Endothelial cell of umbilical vein (primary cell): ENCODE results near the gene NECAB2. TPM values are rescaled to one million over a fixed set of nuclear protein-coding genes. Genes with fewer than 3 reads are reported as not detected.

Experiments
- BruUV-seq: library from RNA; stranded (reverse); fragments of 400-500 nt; replicated peaks from 2 replicates; lab custom pipeline; 2021; lab: Mats Ljungman, UMichigan
- CTCF ChIA-PET: fragments of 300-600, 350-600 bp; sonication (Branson Sonifier 250); formaldehyde crosslinking; loops from one replicate; lab custom pipeline; 2021; ENCODE audit warnings: antibody characterized with exemption, inconsistent platforms; lab: Charles Lee
- POLR2A ChIA-PET: fragments of 300-600, 350-600 bp; sonication (Branson Sonifier 250); formaldehyde crosslinking; loops from one replicate; lab custom pipeline; 2021; ENCODE audit warnings: antibody characterized with exemption, inconsistent platforms; lab: Charles Lee
- DNase-seq: peaks from one replicate; pipeline ENCODE4 v3.0.0-alpha.2; 2011; ENCODE audit warnings: low read depth, low spot score
- FAIRE-seq: peaks from 2 replicates; lab custom pipeline; 2011; peaks lifted over from hg19 to GRCh38; lab: Jason Lieb, UNC
- H2AFZ ChIP-seq: 2 replicates; pipeline ENCODE4 v1.6.0; 2012; ENCODE audit warnings: low read depth, low read length, control low read depth, inconsistent platforms
- H3K27ac ChIP-seq: 2 replicates; pipeline ENCODE4 v1.5.1; 2011; ENCODE audit warnings: low read depth, mild to moderate bottlenecking, control low read depth, low read length, moderate library complexity; ENCODE audit not compliant: insufficient read depth
- H3K27me3 ChIP-seq, 2 experiments: 2 replicates each; pipeline versions ENCODE4 v1.6.0 to v1.6.1; 2011; ENCODE audit warnings: low read length in 2 of 2, mixed read lengths in 1 of 2; ENCODE audit not compliant: control insufficient read depth in 2 of 2, insufficient read depth in 2 of 2
- H3K36me3 ChIP-seq, 2 experiments: 2 replicates in 1 of 2; 3 replicates in 1 of 2; pipeline ENCODE4 v1.5.1; 2011; ENCODE audit warnings: low read length in 2 of 2, mild to moderate bottlenecking in 1 of 2, moderate library complexity in 1 of 2; ENCODE audit not compliant: control insufficient read depth in 2 of 2, insufficient read depth in 2 of 2; ENCODE audit errors: extremely low read depth in 1 of 2
- H3K4me1 ChIP-seq: 3 replicates; pipeline ENCODE4 v1.5.1; 2011; ENCODE audit warnings: mild to moderate bottlenecking, low read length; ENCODE audit not compliant: control insufficient read depth, insufficient read depth; ENCODE audit errors: extremely low read depth
- H3K4me2 ChIP-seq: 2 replicates; pipeline ENCODE4 v1.6.1; 2011; ENCODE audit warnings: low read length, control low read depth, mixed read lengths; ENCODE audit not compliant: insufficient read depth
- H3K4me3 ChIP-seq, 3 experiments: fragments of 200-600 bp in 1 of 3; sonication (generic), shearing (Covaris generic) in 1 of 3; replicated peaks in 1 of 3; 2 replicates each; pipeline ENCODE4 v1.5.1; 2011 to 2016; ENCODE audit warnings: control low read depth in 3 of 3, low read length in 3 of 3, mild to moderate bottlenecking in 2 of 3, inconsistent platforms in 1 of 3, low read depth in 1 of 3, moderate library complexity in 1 of 3; ENCODE audit not compliant: insufficient read depth in 1 of 3
- H3K79me2 ChIP-seq: 2 replicates; pipeline ENCODE4 v1.6.0; 2012; ENCODE audit warnings: low read length, inconsistent platforms; ENCODE audit not compliant: control insufficient read depth, insufficient read depth
- H3K9ac ChIP-seq: replicated peaks from 2 replicates; pipeline ENCODE3; 2011; ENCODE audit warnings: low read length, control low read depth; ENCODE audit not compliant: insufficient read depth; ENCODE audit errors: extremely low read depth
- H3K9me1 ChIP-seq: replicated peaks from 3 replicates; pipeline ENCODE4 v1.6.0; 2011; ENCODE audit warnings: mild to moderate bottlenecking, low read length; ENCODE audit not compliant: control insufficient read depth, insufficient read depth; ENCODE audit errors: extremely low read depth
- H3K9me3 ChIP-seq: replicated peaks from 2 replicates; pipeline ENCODE4 v1.5.1; 2012; ENCODE audit warnings: low read length, inconsistent platforms; ENCODE audit not compliant: control insufficient read depth, insufficient read depth
- H4K20me1 ChIP-seq: replicated peaks from 2 replicates; pipeline ENCODE3; 2011; ENCODE audit warnings: mild to moderate bottlenecking, low read length; ENCODE audit not compliant: control insufficient read depth, insufficient read depth; ENCODE audit errors: extremely low read depth
- CTCF ChIP-seq, 2 donors: IDR thresholded peaks; 1 replicate in 1 of 2; 2 replicates in 1 of 2; pipeline ENCODE4 v1.5.1; 2011; ENCODE audit warnings: low read length in 2 of 2, mild to moderate bottlenecking in 2 of 2, moderate library complexity in 2 of 2, control low read depth in 1 of 2, inconsistent platforms in 1 of 2, low read depth in 1 of 2; ENCODE audit not compliant: insufficient read depth in 1 of 2; ENCODE audit errors: extremely low read depth in 1 of 2
- EZH2 ChIP-seq: IDR thresholded peaks from 2 replicates; pipeline ENCODE4 v1.6.1; 2012; ENCODE audit warnings: borderline replicate concordance, low read depth, mild to moderate bottlenecking, moderate library complexity, low read length, inconsistent platforms; ENCODE audit not compliant: severe bottlenecking
- FOS ChIP-seq: IDR thresholded peaks from 2 replicates; pipeline ENCODE4 v1.6.1; 2011; ENCODE audit warnings: mild to moderate bottlenecking, low read length, moderate library complexity, borderline replicate concordance; ENCODE audit not compliant: insufficient read depth
- GATA2 ChIP-seq: IDR thresholded peaks from 2 replicates; pipeline ENCODE4 v1.7.0; 2011; ENCODE audit warnings: low read depth, mild to moderate bottlenecking, moderate library complexity, mixed read lengths, low read length; ENCODE audit not compliant: insufficient read length, insufficient read depth
- JUN ChIP-seq: IDR thresholded peaks from 2 replicates; pipeline ENCODE4 v1.6.1; 2011; ENCODE audit warnings: borderline replicate concordance, low read depth; ENCODE audit not compliant: insufficient read length, insufficient read depth
- MAX ChIP-seq: IDR thresholded peaks from 2 replicates; pipeline ENCODE4 v1.6.1; 2011; ENCODE audit not compliant: insufficient read depth, insufficient read length
- MYC ChIP-seq: IDR thresholded peaks from one replicate; pipeline ENCODE4 v1.6.1; 2011; ENCODE audit warnings: mild to moderate bottlenecking, low read depth, low read length
- POLR2A ChIP-seq: IDR thresholded peaks from 2 replicates; pipeline ENCODE4 v1.6.1; 2012; ENCODE audit warnings: low read depth, mild to moderate bottlenecking, control low read depth, low read length
- POLR2AphosphoS5 ChIP-seq: IDR thresholded peaks from 2 replicates; pipeline ENCODE4 v1.6.1; 2012; ENCODE audit warnings: low read depth, mild to moderate bottlenecking, control low read depth, low read length, moderate library complexity; ENCODE audit not compliant: insufficient read depth
- dilution Hi-C: fragments of 300-500 bp; cut with MboI; formaldehyde crosslinking; loops from one replicate; pipeline ENCODE4 v1.15.0; 2019; ENCODE audit warnings: low sequenced_read_pairs; ENCODE audit not compliant: extremely low pct_ligation_motif_present
- intact Hi-C: fragments of 100-400 bp; cut with micrococcal nuclease; formaldehyde crosslinking; loops from one replicate; pipeline ENCODE4 v1.10.0; 2022
- polyA plus RNA-seq, 4 experiments: library from polyadenylated mRNA; depleted of rRNA in 3 of 4; stranded (reverse) in 3 of 4; unstranded in 1 of 4; fragments of >200 nt; gene quantifications; 2 replicates each; pipeline versions ENCODE4 v1.2.1 to v1.2.3, GENCODE V29; 2011 to 2012; ENCODE audit warnings: missing spikeins in 1 of 4
- total RNA-seq: library from RNA; stranded (reverse); gene quantifications from 2 replicates; pipeline ENCODE4 v1.2.3, GENCODE V29; 2021

Gene NECAB2
- total and polyA plus RNA-seq, 2 donors (not counting 3 experiments of a cell fraction or from before 2014, with no cell fraction given) = 0.26 to 0.31 TPM

GRCh38 chr16:83960521-83961249 lies 7.4 kb upstream of the NECAB2 start:
- no peak for DNase-seq
- Histone ChIP-seq H3K4me3 (no peak overlapping the region), H3K9ac (no peak overlapping the region), H3K9me3 (no peaks in the 10 kb centered on the region), H3K4me1 (no peaks in the 10 kb centered on the region), H3K27ac (no peak overlapping the region), H4K20me1 (no peaks in the 10 kb centered on the region), H3K4me2 (no peak overlapping the region), H2AFZ (no peak overlapping the region), H3K27me3 (no peaks in the 10 kb centered on the region), H3K79me2 (no peaks in the 10 kb centered on the region), H3K36me3 (peaks cover 4 to 6% of the 10 kb centered on the region in 2 experiments), H3K9me1 (no peaks in the 10 kb centered on the region)
- ChIA-PET CTCF (no interaction called here), POLR2A (interaction anchor here (0.6 kb wide), 1 partner anchor 85 kb away, joined by 3 read pairs; no protein-coding TSS in a partner anchor)
- intact Hi-C loops (no loop called here), dilution Hi-C loops (no loop called here)
- BruUV-seq = no TSS peak
- TF ChIP-seq POLR2A (no peak), GATA2 (no peak), FOS (no peak), MAX (no peak), EZH2 (no peak), JUN (no peak), POLR2AphosphoS5 (no peak), CTCF (IDR thresholded peaks at IDR 0.05; ENCODE audit: extremely low read depth in 1 of 2, insufficient read depth in 1 of 2, low read depth in 1 of 2, low read length in 2 of 2) (no peak), MYC (no peak)
- FAIRE-seq = no peak
